Inflammatory macrophage treated with lipopolysaccharide for 4 hours (primary cell): ENCODE results near the gene NOP56.
"Not testable (repeated sequence)": the region's sequence is repeated elsewhere in the genome, so short reads cannot be mapped to it uniquely, and the experiment has no call there.

ENCODE experiments used
- DNase-seq: peaks from one replicate; pipeline ENCODE4 v3.0.0-alpha.2; 2020

The NOP56 gene

GRCh38 chr20:2688041-2688591, 35.7 kb downstream of the NOP56 start:
- DNase-seq: peak; percentile 62

GRCh38 chr20:2690213-2690612, 37.8 kb downstream of the NOP56 start:
- DNase-seq: no peak

GRCh38 chr20:2690718-2691117, 38.3 kb downstream of the NOP56 start:
- no peak for DNase-seq

GRCh38 chr20:2691127-2691526, 38.7 kb downstream of the NOP56 start:
- no peak for DNase-seq

GRCh38 chr20:2691663-2692035, 39.2 kb downstream of the NOP56 start:
- no peak for DNase-seq

- no peak for DNase-seq
Observed at GRCh38 chr20:2692036-2692885, 39.8 kb downstream of the NOP56 start, which contains the start of gene EBF4. Gene EBF4 (plus strand): TSS chr20:2692780. CDS start chr20:2693646, 866 bp downstream.

GRCh38 chr20:2692886-2693285, 40.5 kb downstream of the NOP56 start:
- no peak for DNase-seq

GRCh38 chr20:2693286-2694007, 41.0 kb downstream of the NOP56 start:
- no peak for DNase-seq

GRCh38 chr20:2694008-2694471, 41.6 kb downstream of the NOP56 start:
- no peak for DNase-seq

- no peak for DNase-seq
Observed at GRCh38 chr20:2694519-2694918, 42.1 kb downstream of the NOP56 start.

GRCh38 chr20:2695206-2695983, 43.0 kb downstream of the NOP56 start:
- DNase-seq: no peak

- not testable (repeated sequence) for DNase-seq
Observed at GRCh38 chr20:2695984-2696525, 43.6 kb downstream of the NOP56 start.

- no peak for DNase-seq
Observed at GRCh38 chr20:2696646-2697045, 44.2 kb downstream of the NOP56 start.

- no peak for DNase-seq
Observed at GRCh38 chr20:2697768-2698167, 45.3 kb downstream of the NOP56 start.

GRCh38 chr20:2698186-2698817, 45.9 kb downstream of the NOP56 start:
- no peak for DNase-seq

- DNase-seq: no peak
Observed at GRCh38 chr20:2698912-2699311, 46.5 kb downstream of the NOP56 start.

GRCh38 chr20:2699775-2700413, 47.5 kb downstream of the NOP56 start:
- no peak for DNase-seq

GRCh38 chr20:2700913-2701620, 48.6 kb downstream of the NOP56 start:
- DNase-seq: no peak

- DNase-seq: no peak
Observed at GRCh38 chr20:2701671-2702081, 49.2 kb downstream of the NOP56 start.

GRCh38 chr20:2703716-2704475, 51.5 kb downstream of the NOP56 start:
- DNase-seq: no peak
